Islet precursor cell (in vitro differentiated cells): ENCODE measurements around the gene CACNA2D3.

Experiments used
- DNase-seq: peaks from one replicate; pipeline ENCODE4 v3.0.0-alpha.2; 2018

The CACNA2D3 gene

GRCh38 chr3:54988838-54989630 lies 866.7 kb downstream of the CACNA2D3 start:
- DNase-seq, result peak; percentile 30

GRCh38 chr3:54994111-54994513 lies 871.8 kb downstream of the CACNA2D3 start:
- peak; percentile 86 for DNase-seq

- peak; percentile 75 for DNase-seq
Measured at GRCh38 chr3:54999159-54999558, 876.8 kb downstream of the CACNA2D3 start.

GRCh38 chr3:54999811-55000210 lies 877.5 kb downstream of the CACNA2D3 start:
- peak; percentile 84 for DNase-seq

GRCh38 chr3:55000546-55000945 lies 878.2 kb downstream of the CACNA2D3 start:
- peak; percentile 97 for DNase-seq

- DNase-seq, result no peak
Measured at GRCh38 chr3:55000953-55001352, 878.6 kb downstream of the CACNA2D3 start.

- peak; percentile 85 for DNase-seq
Measured at GRCh38 chr3:55002416-55002930, 880.1 kb downstream of the CACNA2D3 start.

GRCh38 chr3:55006244-55006676 lies 883.9 kb downstream of the CACNA2D3 start:
- DNase-seq, result peak; percentile 82

- no peak for DNase-seq
Measured at GRCh38 chr3:55007971-55008370, 885.6 kb downstream of the CACNA2D3 start.

- DNase-seq, result no peak
Measured at GRCh38 chr3:55009372-55009771, 887.0 kb downstream of the CACNA2D3 start.

GRCh38 chr3:55012091-55012490 lies 889.7 kb downstream of the CACNA2D3 start:
- DNase-seq, result no peak

- no peak for DNase-seq
Measured at GRCh38 chr3:55013145-55013925, 891.0 kb downstream of the CACNA2D3 start.

- no peak for DNase-seq
Measured at GRCh38 chr3:55014081-55014480, 891.7 kb downstream of the CACNA2D3 start.

GRCh38 chr3:55014906-55015305 lies 892.6 kb downstream of the CACNA2D3 start:
- no peak for DNase-seq

- no peak for DNase-seq
Measured at GRCh38 chr3:55017876-55018275, 895.5 kb downstream of the CACNA2D3 start.

GRCh38 chr3:55030938-55031337 lies 908.6 kb downstream of the CACNA2D3 start:
- no peak for DNase-seq

- no peak for DNase-seq
Measured at GRCh38 chr3:55036883-55037577, 914.7 kb downstream of the CACNA2D3 start.

- DNase-seq, result no peak
Measured at GRCh38 chr3:55042591-55042990, 920.2 kb downstream of the CACNA2D3 start.

- no peak for DNase-seq
Measured at GRCh38 chr3:55044486-55044885, 922.1 kb downstream of the CACNA2D3 start.

GRCh38 chr3:55059027-55059629 lies 936.8 kb downstream of the CACNA2D3 start:
- no peak for DNase-seq

- no peak for DNase-seq
Measured at GRCh38 chr3:55060896-55061719, 938.8 kb downstream of the CACNA2D3 start.

- DNase-seq, result no peak
Measured at GRCh38 chr3:55061720-55062034, 939.3 kb downstream of the CACNA2D3 start.
